HG02943 (cell line): ENCODE measurements around the gene PAH.

Source experiments
- ATAC-seq: cut with Tn5 transposase; IDR thresholded peaks from one replicate; pipeline ENCODE4 v1.9.1; 2021; ENCODE audit warnings: mild to moderate bottlenecking, low read depth, moderate library complexity; ENCODE audit not compliant: unreplicated experiment

Gene PAH

GRCh38 chr12:102950950-102951619, 34.0 kb upstream of the PAH start:
- ATAC-seq = no peak

GRCh38 chr12:102950107-102950949, 33.3 kb upstream of the PAH start:
- no peak for ATAC-seq

GRCh38 chr12:102948941-102949352, 31.9 kb upstream of the PAH start:
- no peak for ATAC-seq

GRCh38 chr12:102946042-102946441, 29.0 kb upstream of the PAH start:
- no peak for ATAC-seq

- no peak for ATAC-seq
These were observed 22.7 kb upstream of the PAH start for GRCh38 chr12:102939670-102940222.

GRCh38 chr12:102939059-102939458, 22.0 kb upstream of the PAH start:
- ATAC-seq = no peak

- ATAC-seq = no peak
These were observed 16.1 kb upstream of the PAH start for GRCh38 chr12:102933168-102933567.

- ATAC-seq = no peak
These were observed 10.2 kb upstream of the PAH start for GRCh38 chr12:102927220-102927619.

GRCh38 chr12:102921240-102921639, 4.2 kb upstream of the PAH start:
- no peak for ATAC-seq

- no peak for ATAC-seq
These were observed 3.2 kb upstream of the PAH start for GRCh38 chr12:102920271-102920670.

GRCh38 chr12:102918840-102919239, 1.8 kb upstream of the PAH start:
- no peak for ATAC-seq

- ATAC-seq = no peak
These were observed 605 bp downstream of the PAH start for GRCh38 chr12:102916252-102917025.

- ATAC-seq = no peak
These were observed 3.4 kb downstream of the PAH start for GRCh38 chr12:102913453-102914226.

- ATAC-seq = no peak
These were observed 4.8 kb downstream of the PAH start for GRCh38 chr12:102912258-102912657.

GRCh38 chr12:102911320-102911719, 5.7 kb downstream of the PAH start:
- no peak for ATAC-seq

- ATAC-seq = no peak
These were observed 6.3 kb downstream of the PAH start for GRCh38 chr12:102910792-102911191.

GRCh38 chr12:102910137-102910536, 6.9 kb downstream of the PAH start:
- no peak for ATAC-seq

- ATAC-seq = no peak
These were observed 9.1 kb downstream of the PAH start for GRCh38 chr12:102907918-102908317.

GRCh38 chr12:102905229-102905628, 11.8 kb downstream of the PAH start:
- no peak for ATAC-seq

- no peak for ATAC-seq
These were observed 13.6 kb downstream of the PAH start for GRCh38 chr12:102903337-102904007.
